NCI-H345 treated with DMSO at 0.1 percent for 48 hours (cell line): ENCODE data around the gene TOPAZ1.
"Not testable (repeated sequence)": the region's sequence is repeated elsewhere in the genome, so short reads cannot be mapped to it uniquely, and the experiment has no call there.

Source experiments
- DNase-seq: peaks from one replicate; lab custom pipeline; 2025; ENCODE audit not compliant: unreplicated experiment; lab: John Stamatoyannopoulos, UW

The TOPAZ1 gene

GRCh38 chr3:44329946-44330345, 88.3 kb downstream of the TOPAZ1 start:
- no peak for DNase-seq

- no peak for DNase-seq
These were observed 88.8 kb downstream of the TOPAZ1 start for GRCh38 chr3:44330444-44330843.

GRCh38 chr3:44334326-44334725, 92.6 kb downstream of the TOPAZ1 start:
- no peak for DNase-seq

- DNase-seq = no peak
These were observed 95.6 kb downstream of the TOPAZ1 start for GRCh38 chr3:44337248-44337785.

GRCh38 chr3:44338010-44338827, 96.5 kb downstream of the TOPAZ1 start, which contains the start of gene TCAIM:
Gene TCAIM, plus strand, starts transcription at chr3:44338766. Its CDS starts 16,017 bp downstream, at chr3:44354783.
- peak; percentile 85 for DNase-seq

- no peak for DNase-seq
These were observed 97.1 kb downstream of the TOPAZ1 start for GRCh38 chr3:44338828-44339127.

GRCh38 chr3:44339181-44340057, 97.7 kb downstream of the TOPAZ1 start:
- DNase-seq = no peak

- DNase-seq = no peak
These were observed 98.3 kb downstream of the TOPAZ1 start for GRCh38 chr3:44340058-44340395.

- DNase-seq = no peak
These were observed 100.6 kb downstream of the TOPAZ1 start for GRCh38 chr3:44342176-44342790.

GRCh38 chr3:44343421-44343820, 101.7 kb downstream of the TOPAZ1 start:
- no peak for DNase-seq

- DNase-seq = not testable (repeated sequence)
These were observed 104.9 kb downstream of the TOPAZ1 start for GRCh38 chr3:44346590-44346989.

GRCh38 chr3:44348993-44349392, 107.3 kb downstream of the TOPAZ1 start:
- no peak for DNase-seq

GRCh38 chr3:44353355-44353924, 111.8 kb downstream of the TOPAZ1 start:
- DNase-seq = no peak

GRCh38 chr3:44355362-44356033, 113.8 kb downstream of the TOPAZ1 start:
- peak; percentile 1 for DNase-seq

- no peak for DNase-seq
These were observed 117.6 kb downstream of the TOPAZ1 start for GRCh38 chr3:44359146-44359751.

- DNase-seq = no peak
These were observed 121.9 kb downstream of the TOPAZ1 start for GRCh38 chr3:44363591-44363990.

- no peak for DNase-seq
These were observed 124.3 kb downstream of the TOPAZ1 start for GRCh38 chr3:44365952-44366351.

GRCh38 chr3:44375450-44375849, 133.8 kb downstream of the TOPAZ1 start:
- DNase-seq = no peak
